ENCODE data around the gene NCOA1.

DNA sequence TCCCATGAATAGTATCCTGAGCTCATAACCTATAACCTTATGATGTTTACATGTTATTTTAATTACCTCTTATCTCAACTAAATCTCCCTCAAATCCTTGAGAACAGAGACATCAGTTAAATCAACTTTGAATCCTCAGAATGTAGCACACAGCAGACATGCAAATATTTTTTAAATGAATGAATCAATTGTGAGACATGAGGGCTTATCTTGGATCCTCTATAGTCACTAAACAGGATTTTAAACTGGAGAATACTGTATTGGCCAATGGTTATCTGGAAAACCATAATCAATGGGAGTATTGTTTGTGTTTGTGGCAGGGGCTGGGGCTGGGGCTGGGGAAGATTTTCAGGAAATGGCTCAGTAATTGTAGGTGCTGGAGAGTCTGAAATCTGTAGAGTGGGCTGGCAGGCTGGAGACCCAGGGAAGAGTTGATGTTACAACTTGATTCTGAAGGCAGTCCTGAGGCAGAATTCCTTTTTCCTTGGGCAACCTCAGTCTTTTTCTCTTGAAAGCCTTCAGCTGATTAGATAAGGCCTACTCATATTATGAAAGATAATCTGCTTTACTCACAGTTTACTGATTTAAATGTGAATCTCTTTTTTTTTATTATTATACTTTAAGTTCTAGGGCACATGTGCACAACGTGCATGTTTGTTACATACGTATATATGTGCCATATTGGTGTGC, 106.3 kb downstream of the NCOA1 start:
- TF ChIP-seq SUZ12 (IDR thresholded peaks at IDR 0.05; ENCODE audit: extremely low read depth, insufficient read depth, insufficient read length) (no peak), ZNF274 (IDR thresholded peaks at IDR 0.05; ENCODE audit: low read depth, low read length) (no peak), YY1 (IDR thresholded peaks at IDR 0.05; ENCODE audit: insufficient read depth, insufficient read length) (no peak)

All from NT2/D1 (cell line).